Raji (cell line): ENCODE data around the gene KDM4F.
A peak's percentile ranks its signal among the peaks of the same experiment; 100 is the strongest.

ENCODE experiments used
- POLR2A ChIP-seq: IDR thresholded peaks from 2 replicates; pipeline ENCODE4 v1.6.1; 2011; ENCODE audit warnings: low read depth, low read length, control low read depth; ENCODE audit not compliant: insufficient read depth

Gene KDM4F

GRCh38 chr11:95055283-95055897 is 6.2 kb downstream of the KDM4F start:
- no peak for TF ChIP-seq POLR2A

- TF ChIP-seq POLR2A, result no peak
Observed at GRCh38 chr11:95057959-95058358, 8.7 kb downstream of the KDM4F start.

- TF ChIP-seq POLR2A, result no peak
Observed at GRCh38 chr11:95058621-95059020, 9.4 kb downstream of the KDM4F start.

- no peak for TF ChIP-seq POLR2A
Observed at GRCh38 chr11:95059046-95059445, 9.8 kb downstream of the KDM4F start.

GRCh38 chr11:95065336-95065735 is 16.1 kb downstream of the KDM4F start:
- TF ChIP-seq POLR2A, result no peak

GRCh38 chr11:95066716-95067038 is 17.5 kb downstream of the KDM4F start, which contains the start of gene SRSF8:
TSS of gene SRSF8 (plus strand) at chr11:95066919. CDS start at chr11:95067227, 308 bp downstream.
- TF ChIP-seq POLR2A, result no peak

GRCh38 chr11:95067039-95067840 is 18.0 kb downstream of the KDM4F start:
- peak; percentile 65 for TF ChIP-seq POLR2A

- TF ChIP-seq POLR2A, result 0 out of 2 replicates have a peak, but pooled peaks have one; percentile 0
Observed at GRCh38 chr11:95067841-95068219, 18.6 kb downstream of the KDM4F start.

- TF ChIP-seq POLR2A, result peak; percentile 79
Observed at GRCh38 chr11:95068549-95068948, 19.3 kb downstream of the KDM4F start.

- TF ChIP-seq POLR2A, result no peak
Observed at GRCh38 chr11:95070471-95070870, 21.2 kb downstream of the KDM4F start.

GRCh38 chr11:95072948-95073347 is 23.7 kb downstream of the KDM4F start:
- TF ChIP-seq POLR2A, result no peak

GRCh38 chr11:95074792-95075563 is 25.8 kb downstream of the KDM4F start:
- TF ChIP-seq POLR2A, result no peak

GRCh38 chr11:95076416-95076815 is 27.2 kb downstream of the KDM4F start:
- no peak for TF ChIP-seq POLR2A

GRCh38 chr11:95076981-95077380 is 27.8 kb downstream of the KDM4F start:
- no peak for TF ChIP-seq POLR2A

GRCh38 chr11:95078526-95078925 is 29.3 kb downstream of the KDM4F start:
- TF ChIP-seq POLR2A, result no peak

- no peak for TF ChIP-seq POLR2A
Observed at GRCh38 chr11:95081010-95081409, 31.8 kb downstream of the KDM4F start.
